Measurements from ENCODE around the gene TNRC6A.

Gene TNRC6A

DNA sequence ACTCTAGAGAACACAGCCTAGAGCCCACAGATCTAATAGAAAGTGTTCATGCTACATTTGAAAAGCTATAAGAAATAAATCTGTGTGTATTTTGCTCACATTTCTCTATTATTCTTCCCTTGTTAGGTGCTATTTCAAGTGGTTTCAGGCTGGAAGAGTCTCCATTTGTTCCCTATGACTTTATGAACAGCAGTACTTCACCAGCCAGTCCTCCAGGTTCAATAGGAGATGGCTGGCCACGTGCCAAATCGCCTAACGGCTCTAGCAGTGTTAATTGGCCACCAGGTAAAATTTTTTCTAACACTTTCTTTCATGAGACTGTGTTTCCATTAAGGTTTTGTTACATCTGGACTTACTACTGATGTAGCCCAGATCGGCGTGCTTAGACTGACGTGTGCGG, 85.6 kb downstream of the TNRC6A start:
- no peak overlapping the region for H3K9ac ChIP-seq (ENCODE audit: low read depth, low read length)
- H3K36me3 ChIP-seq (ENCODE audit: control insufficient read depth, insufficient read depth, low read length) = peaks cover 99% of the 10 kb centered on the region
- no peak overlapping the region for H3K4me3 ChIP-seq (ENCODE audit: low read depth, low read length)
- H3K4me1 ChIP-seq (ENCODE audit: control insufficient read depth, insufficient read depth, low read length) = no peaks in the 10 kb centered on the region
- H3K27me3 ChIP-seq (ENCODE audit: control insufficient read depth, insufficient read depth, low read length) = no peaks in the 10 kb centered on the region
- H3K9me3 ChIP-seq (ENCODE audit: control insufficient read depth, insufficient read depth, low read length) = no peaks in the 10 kb centered on the region
- H3K27ac ChIP-seq (ENCODE audit: low read depth, low read length) = no peak overlapping the region

GRCh38 chr16:24816688-24817087, 87.2 kb downstream of the TNRC6A start:
- H3K4me1 ChIP-seq (ENCODE audit: control insufficient read depth, insufficient read depth, low read length) = no peaks in the 10 kb centered on the region
- no peaks in the 10 kb centered on the region for H3K27me3 ChIP-seq (ENCODE audit: control insufficient read depth, insufficient read depth, low read length)
- H3K9me3 ChIP-seq (ENCODE audit: control insufficient read depth, insufficient read depth, low read length) = no peaks in the 10 kb centered on the region
- H3K9ac ChIP-seq (ENCODE audit: low read depth, low read length) = no peak overlapping the region
- no peak overlapping the region for H3K27ac ChIP-seq (ENCODE audit: low read depth, low read length)
- peaks cover 99% of the 10 kb centered on the region for H3K36me3 ChIP-seq (ENCODE audit: control insufficient read depth, insufficient read depth, low read length)
- no peak overlapping the region for H3K4me3 ChIP-seq (ENCODE audit: low read depth, low read length)

GRCh38 chr16:24819462-24820040, 90.1 kb downstream of the TNRC6A start:
- Histone ChIP-seq H3K4me1 (ENCODE audit: control insufficient read depth, insufficient read depth, low read length) (no peaks in the 10 kb centered on the region), H3K27ac (ENCODE audit: low read depth, low read length) (no peak overlapping the region), H3K36me3 (ENCODE audit: control insufficient read depth, insufficient read depth, low read length) (peaks cover 98% of the 10 kb centered on the region), H3K9ac (ENCODE audit: low read depth, low read length) (no peak overlapping the region), H3K27me3 (ENCODE audit: control insufficient read depth, insufficient read depth, low read length) (no peaks in the 10 kb centered on the region), H3K9me3 (ENCODE audit: control insufficient read depth, insufficient read depth, low read length) (no peaks in the 10 kb centered on the region), H3K4me3 (ENCODE audit: low read depth, low read length) (no peak overlapping the region)

DNA sequence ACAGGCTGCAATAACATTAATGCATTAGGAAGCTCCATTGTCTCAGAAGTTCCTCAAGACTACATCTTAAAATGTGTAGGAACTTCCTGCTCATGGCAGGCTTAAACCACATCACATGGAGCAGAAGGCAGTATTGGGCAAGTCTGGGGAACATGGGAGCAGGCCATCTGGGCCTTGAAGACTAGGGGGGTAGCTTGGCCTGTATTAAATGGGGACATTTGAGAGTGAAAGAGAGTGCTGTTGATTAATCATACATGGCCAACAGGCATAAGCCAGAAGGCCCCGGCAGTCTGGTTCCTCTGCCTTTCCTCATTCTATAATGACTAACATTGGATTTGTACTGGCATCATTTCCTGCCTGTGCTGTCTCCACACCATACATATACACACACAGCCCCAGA, 91.1 kb downstream of the TNRC6A start:
- no peak overlapping the region for H3K4me3 ChIP-seq (ENCODE audit: low read depth, low read length)
- no peaks in the 10 kb centered on the region for H3K9me3 ChIP-seq (ENCODE audit: control insufficient read depth, insufficient read depth, low read length)
- no peaks in the 10 kb centered on the region for H3K4me1 ChIP-seq (ENCODE audit: control insufficient read depth, insufficient read depth, low read length)
- no peak overlapping the region for H3K27ac ChIP-seq (ENCODE audit: low read depth, low read length)
- H3K9ac ChIP-seq (ENCODE audit: low read depth, low read length) = no peak overlapping the region
- H3K27me3 ChIP-seq (ENCODE audit: control insufficient read depth, insufficient read depth, low read length) = no peaks in the 10 kb centered on the region
- H3K36me3 ChIP-seq (ENCODE audit: control insufficient read depth, insufficient read depth, low read length) = peaks cover 99% of the 10 kb centered on the region

DNA sequence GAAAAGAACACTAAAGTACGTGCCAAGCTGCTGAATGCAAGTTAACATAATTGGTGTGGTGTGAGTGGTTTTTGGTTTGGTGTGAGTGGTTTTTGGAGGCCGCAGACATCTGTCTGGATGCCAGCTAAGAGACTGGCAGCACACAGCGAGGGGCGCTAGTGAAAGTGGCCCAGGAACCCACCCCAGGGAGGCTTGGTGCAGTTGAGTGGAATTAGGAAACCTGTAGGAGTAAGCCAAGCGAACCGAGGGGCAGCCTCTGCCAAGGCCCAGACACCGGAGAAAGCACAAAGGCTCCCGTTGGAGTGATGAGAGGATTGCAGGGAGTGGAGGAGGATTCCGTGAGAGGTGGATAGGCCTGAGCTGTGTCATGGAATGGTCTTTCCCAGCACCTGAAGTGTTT, 91.7 kb downstream of the TNRC6A start:
- H3K9me3 ChIP-seq (ENCODE audit: control insufficient read depth, insufficient read depth, low read length) = no peaks in the 10 kb centered on the region
- no peak overlapping the region for H3K27ac ChIP-seq (ENCODE audit: low read depth, low read length)
- no peak overlapping the region for H3K4me3 ChIP-seq (ENCODE audit: low read depth, low read length)
- peaks cover 99% of the 10 kb centered on the region for H3K36me3 ChIP-seq (ENCODE audit: control insufficient read depth, insufficient read depth, low read length)
- H3K9ac ChIP-seq (ENCODE audit: low read depth, low read length) = no peak overlapping the region
- H3K27me3 ChIP-seq (ENCODE audit: control insufficient read depth, insufficient read depth, low read length) = no peaks in the 10 kb centered on the region
- H3K4me1 ChIP-seq (ENCODE audit: control insufficient read depth, insufficient read depth, low read length) = no peaks in the 10 kb centered on the region

DNA sequence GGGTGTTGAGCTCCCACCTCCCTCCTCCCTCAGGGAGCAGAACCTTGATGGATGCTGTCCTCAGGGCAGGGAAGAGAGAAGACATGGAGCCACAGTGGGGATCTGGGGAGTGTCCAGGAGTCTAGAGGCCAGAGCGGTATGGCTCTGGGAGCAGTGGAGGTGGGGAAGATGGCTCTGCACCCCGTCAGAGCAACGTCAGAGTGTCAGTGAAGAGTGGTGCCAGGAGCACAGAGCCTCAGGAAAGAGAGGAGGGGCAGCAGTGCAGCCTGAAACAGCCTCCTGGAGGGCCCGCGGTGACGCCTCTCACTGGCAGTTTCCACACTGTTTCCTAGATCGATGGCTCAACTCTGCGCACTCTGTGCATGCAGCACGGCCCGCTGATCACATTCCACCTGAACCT, 93.1 kb downstream of the TNRC6A start:
- Histone ChIP-seq H3K27ac (ENCODE audit: low read depth, low read length) (no peak overlapping the region), H3K27me3 (ENCODE audit: control insufficient read depth, insufficient read depth, low read length) (no peaks in the 10 kb centered on the region), H3K36me3 (ENCODE audit: control insufficient read depth, insufficient read depth, low read length) (peaks cover 99% of the 10 kb centered on the region), H3K4me1 (ENCODE audit: control insufficient read depth, insufficient read depth, low read length) (no peaks in the 10 kb centered on the region), H3K9ac (ENCODE audit: low read depth, low read length) (no peak overlapping the region), H3K9me3 (ENCODE audit: control insufficient read depth, insufficient read depth, low read length) (no peaks in the 10 kb centered on the region), H3K4me3 (ENCODE audit: low read depth, low read length) (no peak overlapping the region)

- Histone ChIP-seq H3K9ac (ENCODE audit: low read depth, low read length) (no peak overlapping the region), H3K9me3 (ENCODE audit: control insufficient read depth, insufficient read depth, low read length) (no peaks in the 10 kb centered on the region), H3K36me3 (ENCODE audit: control insufficient read depth, insufficient read depth, low read length) (peaks cover 96% of the 10 kb centered on the region), H3K4me1 (ENCODE audit: control insufficient read depth, insufficient read depth, low read length) (no peaks in the 10 kb centered on the region), H3K27ac (ENCODE audit: low read depth, low read length) (no peak overlapping the region), H3K27me3 (ENCODE audit: control insufficient read depth, insufficient read depth, low read length) (no peaks in the 10 kb centered on the region), H3K4me3 (ENCODE audit: low read depth, low read length) (no peak overlapping the region)
These were observed 93.5 kb downstream of the TNRC6A start for GRCh38 chr16:24822974-24823373.

DNA sequence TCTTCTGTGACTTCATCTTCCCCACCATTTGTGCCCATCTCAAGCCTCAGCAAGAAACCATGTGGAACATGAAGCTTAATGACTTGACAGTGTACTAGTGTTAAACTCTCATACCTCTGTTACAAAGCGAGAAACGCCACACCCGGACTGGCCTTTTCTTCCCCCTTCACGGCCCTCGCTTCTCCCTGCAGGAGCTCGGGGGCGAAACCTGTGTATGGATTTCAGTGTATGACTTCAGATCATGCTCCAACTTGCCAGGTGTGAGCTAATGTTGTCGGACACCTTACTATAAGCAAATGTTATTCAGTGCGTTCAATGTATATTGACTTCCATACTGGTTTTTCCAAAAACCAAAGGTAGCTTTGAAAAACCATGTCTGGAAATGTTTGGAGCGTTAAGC, 96.2 kb downstream of the TNRC6A start:
- no peaks in the 10 kb centered on the region for H3K27me3 ChIP-seq (ENCODE audit: control insufficient read depth, insufficient read depth, low read length)
- H3K27ac ChIP-seq (ENCODE audit: low read depth, low read length) = no peak overlapping the region
- peaks cover 76% of the 10 kb centered on the region for H3K36me3 ChIP-seq (ENCODE audit: control insufficient read depth, insufficient read depth, low read length)

GRCh38 chr16:24826096-24826690, 96.7 kb downstream of the TNRC6A start:
- Histone ChIP-seq H3K27ac (ENCODE audit: low read depth, low read length) (no peak overlapping the region), H3K36me3 (ENCODE audit: control insufficient read depth, insufficient read depth, low read length) (peaks cover 71% of the 10 kb centered on the region), H3K9ac (ENCODE audit: low read depth, low read length) (no peak overlapping the region)

More for the DNA sequence above, 96.2 kb downstream of the TNRC6A start:
- no peak overlapping the region for H3K4me3 ChIP-seq (ENCODE audit: low read depth, low read length)
- H3K9ac ChIP-seq (ENCODE audit: low read depth, low read length) = no peak overlapping the region
- H3K4me1 ChIP-seq (ENCODE audit: control insufficient read depth, insufficient read depth, low read length) = no peaks in the 10 kb centered on the region
- H3K9me3 ChIP-seq (ENCODE audit: control insufficient read depth, insufficient read depth, low read length) = no peaks in the 10 kb centered on the region

DNA sequence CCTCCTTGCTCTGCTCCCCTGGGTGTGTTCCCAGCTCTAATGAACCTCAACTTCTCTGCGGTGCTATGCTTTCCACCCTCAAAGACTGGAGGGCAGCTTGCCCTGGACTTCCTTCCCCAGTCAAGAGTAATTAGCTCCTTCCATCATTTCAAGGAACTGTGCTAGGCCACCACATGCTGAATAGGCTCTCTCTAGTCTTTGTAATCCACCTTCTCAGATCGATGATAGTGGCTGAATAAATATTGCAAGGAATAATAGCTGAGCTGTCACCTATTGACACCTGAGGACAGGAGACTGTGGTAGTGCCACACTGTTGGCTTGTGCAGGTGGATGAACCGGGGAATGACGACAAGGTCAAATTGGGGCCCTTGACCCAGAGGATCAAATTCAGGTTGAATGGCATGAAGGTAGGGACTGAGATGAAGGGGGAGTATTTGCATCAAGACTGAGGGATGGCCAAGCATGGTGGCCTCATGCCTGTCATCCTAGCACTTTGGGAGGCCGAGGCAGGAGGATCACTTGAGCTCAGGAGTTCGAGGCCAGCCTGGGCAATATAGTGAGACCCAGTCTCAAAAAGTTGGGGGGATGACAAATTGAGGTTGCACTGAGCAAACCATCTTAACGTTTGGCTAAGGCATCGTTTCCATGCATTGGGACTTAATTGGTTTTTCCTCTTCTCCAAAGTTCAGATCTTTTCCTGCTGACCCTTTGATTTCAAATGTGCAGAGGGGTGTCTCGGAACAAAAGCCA, 97.5 kb downstream of the TNRC6A start:
- Histone ChIP-seq H3K36me3 (ENCODE audit: control insufficient read depth, insufficient read depth, low read length) (peaks cover 63% of the 10 kb centered on the region), H3K9ac (ENCODE audit: low read depth, low read length) (no peak overlapping the region), H3K27me3 (ENCODE audit: control insufficient read depth, insufficient read depth, low read length) (no peaks in the 10 kb centered on the region), H3K4me1 (ENCODE audit: control insufficient read depth, insufficient read depth, low read length) (no peaks in the 10 kb centered on the region), H3K9me3 (ENCODE audit: control insufficient read depth, insufficient read depth, low read length) (no peaks in the 10 kb centered on the region), H3K27ac (ENCODE audit: low read depth, low read length) (no peak overlapping the region), H3K4me3 (ENCODE audit: low read depth, low read length) (no peak overlapping the region)

More at GRCh38 chr16:24826096-24826690, 96.7 kb downstream of the TNRC6A start:
- Histone ChIP-seq H3K9me3 (ENCODE audit: control insufficient read depth, insufficient read depth, low read length) (no peaks in the 10 kb centered on the region), H3K4me1 (ENCODE audit: control insufficient read depth, insufficient read depth, low read length) (no peaks in the 10 kb centered on the region), H3K4me3 (ENCODE audit: low read depth, low read length) (no peak overlapping the region), H3K27me3 (ENCODE audit: control insufficient read depth, insufficient read depth, low read length) (no peaks in the 10 kb centered on the region)

DNA sequence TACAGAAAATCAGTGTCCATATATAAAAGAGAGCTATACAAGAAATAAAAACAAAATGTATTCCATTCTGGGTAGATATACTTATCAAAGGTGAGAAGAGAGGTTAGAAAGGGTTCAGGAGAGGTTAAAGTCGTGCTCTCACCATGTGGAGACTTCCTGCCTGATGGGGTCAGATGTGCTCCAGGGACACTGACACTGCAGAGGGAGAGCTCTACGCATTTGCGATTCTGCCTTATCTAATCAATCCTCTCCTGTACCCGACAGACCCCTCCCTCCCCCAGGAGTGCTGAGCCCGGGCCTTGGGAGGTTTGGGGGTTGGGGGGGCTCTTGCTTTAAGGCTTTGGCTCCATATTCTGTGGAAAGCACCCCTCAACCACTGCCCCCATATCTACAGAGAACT, 99.7 kb downstream of the TNRC6A start:
- no peaks in the 10 kb centered on the region for H3K9me3 ChIP-seq (ENCODE audit: control insufficient read depth, insufficient read depth, low read length)
- no peak overlapping the region for H3K9ac ChIP-seq (ENCODE audit: low read depth, low read length)
- no peaks in the 10 kb centered on the region for H3K27me3 ChIP-seq (ENCODE audit: control insufficient read depth, insufficient read depth, low read length)
- H3K36me3 ChIP-seq (ENCODE audit: control insufficient read depth, insufficient read depth, low read length) = peaks cover 42% of the 10 kb centered on the region
- H3K4me1 ChIP-seq (ENCODE audit: control insufficient read depth, insufficient read depth, low read length) = no peaks in the 10 kb centered on the region
- no peak overlapping the region for H3K27ac ChIP-seq (ENCODE audit: low read depth, low read length)
- no peak overlapping the region for H3K4me3 ChIP-seq (ENCODE audit: low read depth, low read length)
